K562 (cell line): ENCODE data around the gene RCL1. TPM values are rescaled to one million over a fixed set of nuclear protein-coding genes. Genes with fewer than 3 reads are reported as not detected.
A peak's percentile ranks its signal among the peaks of the same experiment; 100 is the strongest.

ENCODE experiments used
- CLOCK ChIP-seq: fragments of 250-450 bp; sonication (Bioruptor Pico); IDR thresholded peaks from 2 replicates; pipeline ENCODE4 v1.4.0; 2020; ENCODE audit warnings: mild to moderate bottlenecking, moderate library complexity, borderline replicate concordance
- GATA2 ChIP-seq: sonication (generic); formaldehyde crosslinking; IDR thresholded peaks from 2 replicates; pipeline ENCODE4 v1.4.0; 2020; ENCODE audit warnings: mild to moderate bottlenecking, missing genetic modification reagents
- MEF2D ChIP-seq: conservative IDR thresholded peaks from 2 replicates; pipeline ENCODE4 v1.6.1; 2016; ENCODE audit warnings: low read depth, missing genetic modification characterization, missing compliant biosample characterization
- MYBL2 ChIP-seq, 2 experiments: fragments of 450-650 bp in 1 of 2; sonication (generic) in 1 of 2; formaldehyde crosslinking in 1 of 2; IDR thresholded peaks; 2 replicates each; pipeline versions ENCODE4 v1.6.1 to v1.8.1; 2017 to 2022; ENCODE audit warnings: borderline replicate concordance in 1 of 2, inconsistent platforms in 1 of 2, low read depth in 1 of 2, mild to moderate bottlenecking in 1 of 2, missing genetic modification reagents in 1 of 2, moderate library complexity in 1 of 2
- PHB2 ChIP-seq: fragments of 450-650 bp; IDR thresholded peaks from 2 replicates; pipeline ENCODE4 v1.6.1; 2017; ENCODE audit warnings: low read depth
- PML ChIP-seq: IDR thresholded peaks from 2 replicates; pipeline ENCODE4 v1.6.1; 2012; ENCODE audit warnings: low read length, inconsistent platforms
- REST ChIP-seq, 2 experiments: fragments of 450-650 bp; formaldehyde crosslinking in 1 of 2; IDR thresholded peaks; 2 replicates each; pipeline versions ENCODE4 v1.4.0 to v1.6.1; 2014 to 2020; ENCODE audit warnings: mild to moderate bottlenecking in 2 of 2, borderline replicate concordance in 1 of 2, low read depth in 1 of 2
- SETDB1 ChIP-seq: IDR thresholded peaks from one replicate; pipeline ENCODE4 v1.6.1; 2012; ENCODE audit warnings: low read length, control low read depth, inconsistent platforms
- SMARCA5 ChIP-seq: fragments of 450-650 bp; IDR thresholded peaks from 2 replicates; pipeline ENCODE4 v1.6.1; 2016
- ZNF121 ChIP-seq: sonication (generic); formaldehyde crosslinking; conservative IDR thresholded peaks from 2 replicates; pipeline ENCODE4 v1.8.0; 2022; ENCODE audit warnings: missing genetic modification reagents
- ZNF174 ChIP-seq: fragments of 250-450 bp; sonication (Bioruptor Pico); IDR thresholded peaks from 2 replicates; pipeline ENCODE4 v1.4.0; 2020; ENCODE audit warnings: mild to moderate bottlenecking
- polyA plus RNA-seq, 8 experiments: library from polyadenylated mRNA; depleted of rRNA in 4 of 8; stranded (reverse) in 5 of 8; unstranded in 3 of 8; fragments of >200 nt; fragmentation: Nextera tagmentation in 2 of 8; fragmentation: Illumina TruSeq in 1 of 8; extraction: Ambion mirVana in 2 of 8; extraction: Trizol in 1 of 8; gene quantifications; 2 replicates each; pipeline versions ENCODE4 v1.2.1 to v1.2.3, GENCODE V29; 2011 to 2014; ENCODE audit warnings: inconsistent platforms in 1 of 8, missing spikeins in 1 of 8
- total RNA-seq, 7 experiments: library from RNA; depleted of rRNA in 6 of 7; stranded (reverse); fragments of >200 nt in 6 of 7; fragmentation: Illumina TruSeq in 2 of 7; extraction: Trizol in 2 of 7; gene quantifications; 2 replicates each; pipeline versions ENCODE4 v1.2.1 to v1.2.3, GENCODE V29; 2011 to 2021; ENCODE audit warnings: low replicate concordance in 1 of 7
- TF ChIP-seq, protein P1 (sequence below), 2 experiments: fragments of 450-650 bp in 1 of 2; sonication (generic) in 1 of 2; formaldehyde crosslinking; conservative IDR thresholded peaks; 2 replicates each; pipeline versions ENCODE4 v1.4.0 to v1.8.1; 2020 to 2022; ENCODE audit warnings: mild to moderate bottlenecking in 1 of 2, missing genetic modification reagents in 1 of 2
- TF ChIP-seq, protein P2 (sequence below): fragments of 200-400 bp; formaldehyde crosslinking; IDR thresholded peaks from 2 replicates; pipeline ENCODE4 v1.6.1; 2017; ENCODE audit warnings: mild to moderate bottlenecking, low read depth, low read length, moderate library complexity

RCL1 gene
- total and polyA plus RNA-seq, 9 of the 15 experiments (the other 6 are each of a cell fraction or from before 2014, with no cell fraction given) = 24.0 to 67.7 (median 38.6) TPM

DNA sequence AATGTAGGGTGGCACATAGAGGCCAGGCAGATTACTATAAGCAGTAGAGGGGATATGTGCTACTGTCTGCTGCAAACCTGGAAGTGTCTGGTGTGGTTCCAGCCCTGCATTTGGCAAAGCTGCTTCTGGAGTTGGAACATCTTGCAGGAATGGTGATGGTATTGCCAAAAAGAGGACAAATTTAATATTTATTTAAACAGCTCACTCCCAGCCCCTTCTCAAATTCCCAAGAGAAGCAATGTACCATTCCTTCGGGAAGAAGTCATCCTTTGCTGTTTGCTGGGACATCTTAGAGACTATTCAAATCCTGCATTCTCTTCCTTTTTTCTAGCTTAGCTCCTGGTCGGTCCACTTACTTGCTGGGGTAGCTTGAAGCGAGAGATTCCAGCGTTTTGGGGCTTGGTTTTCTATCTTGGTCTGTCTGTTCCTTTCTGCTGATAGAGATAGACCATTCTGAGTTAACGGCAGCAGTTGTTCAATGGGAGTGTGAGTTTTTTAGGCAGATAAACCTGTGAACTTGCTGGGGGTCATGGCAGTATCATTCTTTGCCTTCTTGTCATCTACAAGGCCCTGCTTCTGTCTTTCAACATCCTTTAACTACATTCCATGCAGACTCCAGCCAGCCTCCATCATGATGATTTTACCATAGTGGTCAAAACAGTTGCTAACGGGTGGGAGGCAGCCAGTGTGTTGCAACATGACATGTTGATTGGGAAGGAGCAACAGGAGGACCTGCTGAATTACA lies 69.9 kb downstream of the RCL1 start (continued):
- TF ChIP-seq SMARCA5 (no peak), ZNF121 (CRISPR knock-in tag) (no peak), PML (peak; percentile 97), GATA2 (peak; percentile 95), CLOCK (no peak), ZNF174 (CRISPR knock-in tag) (no peak), MEF2D (tag) (0 out of 2 replicates have a peak, but pooled peaks have one; percentile 62), SETDB1 (no peak), PHB2 (peak; percentile 97), MYBL2 (IDR thresholded peaks at IDR 0.05; ENCODE audit: low read depth) (no peak; the same call in 1 of the 2 replicates), MYBL2 (CRISPR knock-in tag; IDR thresholded peaks at IDR 0.05; ENCODE audit: borderline replicate concordance) (no peak), REST (IDR thresholded peaks at IDR 0.05; ENCODE audit: borderline replicate concordance) (no peak), REST (CRISPR knock-in tag; IDR thresholded peaks at IDR 0.05; ENCODE audit: low read depth) (no peak)
- TF ChIP-seq, protein P1, sequence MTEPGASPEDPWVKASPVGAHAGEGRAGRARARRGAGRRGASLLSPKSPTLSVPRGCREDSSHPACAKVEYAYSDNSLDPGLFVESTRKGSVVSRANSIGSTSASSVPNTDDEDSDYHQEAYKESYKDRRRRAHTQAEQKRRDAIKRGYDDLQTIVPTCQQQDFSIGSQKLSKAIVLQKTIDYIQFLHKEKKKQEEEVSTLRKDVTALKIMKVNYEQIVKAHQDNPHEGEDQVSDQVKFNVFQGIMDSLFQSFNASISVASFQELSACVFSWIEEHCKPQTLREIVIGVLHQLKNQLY (CRISPR knock-in tag; conservative IDR thresholded peaks at IDR 0.05) = no peak
- TF ChIP-seq, protein P2, sequence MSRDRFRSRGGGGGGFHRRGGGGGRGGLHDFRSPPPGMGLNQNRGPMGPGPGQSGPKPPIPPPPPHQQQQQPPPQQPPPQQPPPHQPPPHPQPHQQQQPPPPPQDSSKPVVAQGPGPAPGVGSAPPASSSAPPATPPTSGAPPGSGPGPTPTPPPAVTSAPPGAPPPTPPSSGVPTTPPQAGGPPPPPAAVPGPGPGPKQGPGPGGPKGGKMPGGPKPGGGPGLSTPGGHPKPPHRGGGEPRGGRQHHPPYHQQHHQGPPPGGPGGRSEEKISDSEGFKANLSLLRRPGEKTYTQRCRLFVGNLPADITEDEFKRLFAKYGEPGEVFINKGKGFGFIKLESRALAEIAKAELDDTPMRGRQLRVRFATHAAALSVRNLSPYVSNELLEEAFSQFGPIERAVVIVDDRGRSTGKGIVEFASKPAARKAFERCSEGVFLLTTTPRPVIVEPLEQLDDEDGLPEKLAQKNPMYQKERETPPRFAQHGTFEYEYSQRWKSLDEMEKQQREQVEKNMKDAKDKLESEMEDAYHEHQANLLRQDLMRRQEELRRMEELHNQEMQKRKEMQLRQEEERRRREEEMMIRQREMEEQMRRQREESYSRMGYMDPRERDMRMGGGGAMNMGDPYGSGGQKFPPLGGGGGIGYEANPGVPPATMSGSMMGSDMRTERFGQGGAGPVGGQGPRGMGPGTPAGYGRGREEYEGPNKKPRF = no peak
